HEK293T (cell line): Measurements from ENCODE around the gene ROS1.
A peak's percentile ranks its signal among the peaks of the same experiment; 100 is the strongest.
"Not testable (repeated sequence)": the region's sequence is repeated elsewhere in the genome, so short reads cannot be mapped to it uniquely, and the experiment has no call there.

Source experiments
- CTCF ChIA-PET: fragments of 350-600 bp; formaldehyde crosslinking; extraction: SDS; loops from one replicate; lab custom pipeline; 2021; ENCODE audit warnings: antibody characterized with exemption, inconsistent platforms; lab: Yijun Ruan, JAX
- POLR2A ChIA-PET: fragments of 350-600 bp; formaldehyde crosslinking; extraction: SDS; loops from one replicate; lab custom pipeline; 2020; ENCODE audit warnings: antibody characterized with exemption, inconsistent platforms; lab: Yijun Ruan, JAX
- DNase-seq: peaks from one replicate; pipeline ENCODE4 v3.0.0; 2012; ENCODE audit warnings: mixed read lengths; ENCODE audit errors: extremely low spot score
- ARNT ChIP-seq: fragments of 450-650 bp; IDR thresholded peaks from 2 replicates; pipeline ENCODE4 v1.6.1; 2017; ENCODE audit warnings: mild to moderate bottlenecking
- BHLHE40 ChIP-seq: fragments of 450-650 bp; IDR thresholded peaks from 2 replicates; pipeline ENCODE4 v1.6.1; 2016; ENCODE audit warnings: mild to moderate bottlenecking, moderate library complexity, borderline replicate concordance
- CTBP1 ChIP-seq: fragments of 450-650 bp; IDR thresholded peaks from 2 replicates; pipeline ENCODE4 v1.6.1; 2016; ENCODE audit warnings: borderline replicate concordance
- ELF4 ChIP-seq: fragments of 450-650 bp; IDR thresholded peaks from 2 replicates; pipeline ENCODE4 v1.6.1; 2017; ENCODE audit warnings: antibody characterized with exemption
- FOXA1 ChIP-seq: fragments of 450-650 bp; IDR thresholded peaks from 2 replicates; pipeline ENCODE4 v1.6.1; 2016; ENCODE audit warnings: mild to moderate bottlenecking
- FOXK2 ChIP-seq: fragments of 450-650 bp; IDR thresholded peaks from 2 replicates; pipeline ENCODE4 v1.6.1; 2016; ENCODE audit warnings: mild to moderate bottlenecking
- FOXM1 ChIP-seq: fragments of 450-650 bp; IDR thresholded peaks from 2 replicates; pipeline ENCODE4 v1.6.1; 2017; ENCODE audit warnings: mild to moderate bottlenecking, borderline replicate concordance
- HDGF ChIP-seq: fragments of 450-650 bp; IDR thresholded peaks from 2 replicates; pipeline ENCODE4 v1.6.1; 2017; ENCODE audit warnings: antibody characterized with exemption, borderline replicate concordance
- L3MBTL2 ChIP-seq: fragments of 450-650 bp; conservative IDR thresholded peaks from 2 replicates; pipeline ENCODE4 v1.6.1; 2016; ENCODE audit warnings: mild to moderate bottlenecking
- LEF1 ChIP-seq: fragments of 450-650 bp; IDR thresholded peaks from 2 replicates; pipeline ENCODE4 v1.6.1; 2017; ENCODE audit warnings: mild to moderate bottlenecking, borderline replicate concordance
- NFRKB ChIP-seq: fragments of 450-650 bp; IDR thresholded peaks from 2 replicates; pipeline ENCODE4 v1.6.1; 2016; ENCODE audit warnings: mild to moderate bottlenecking, moderate library complexity
- SP1 ChIP-seq: fragments of 450-650 bp; IDR thresholded peaks from 2 replicates; pipeline ENCODE4 v1.6.1; 2017
- SUZ12 ChIP-seq: fragments of 450-650 bp; IDR thresholded peaks from 2 replicates; pipeline ENCODE4 v1.6.1; 2016; ENCODE audit warnings: mild to moderate bottlenecking
- TARDBP ChIP-seq: fragments of 450-650 bp; IDR thresholded peaks from 2 replicates; pipeline ENCODE4 v1.6.1; 2016
- ZNF384 ChIP-seq: fragments of 450-650 bp; IDR thresholded peaks from 2 replicates; pipeline ENCODE4 v1.6.1; 2016
- TF ChIP-seq, protein P1 (sequence below): fragments of 450-650 bp; IDR thresholded peaks from 2 replicates; pipeline ENCODE4 v1.6.1; 2016

The ROS1 gene

DNA sequence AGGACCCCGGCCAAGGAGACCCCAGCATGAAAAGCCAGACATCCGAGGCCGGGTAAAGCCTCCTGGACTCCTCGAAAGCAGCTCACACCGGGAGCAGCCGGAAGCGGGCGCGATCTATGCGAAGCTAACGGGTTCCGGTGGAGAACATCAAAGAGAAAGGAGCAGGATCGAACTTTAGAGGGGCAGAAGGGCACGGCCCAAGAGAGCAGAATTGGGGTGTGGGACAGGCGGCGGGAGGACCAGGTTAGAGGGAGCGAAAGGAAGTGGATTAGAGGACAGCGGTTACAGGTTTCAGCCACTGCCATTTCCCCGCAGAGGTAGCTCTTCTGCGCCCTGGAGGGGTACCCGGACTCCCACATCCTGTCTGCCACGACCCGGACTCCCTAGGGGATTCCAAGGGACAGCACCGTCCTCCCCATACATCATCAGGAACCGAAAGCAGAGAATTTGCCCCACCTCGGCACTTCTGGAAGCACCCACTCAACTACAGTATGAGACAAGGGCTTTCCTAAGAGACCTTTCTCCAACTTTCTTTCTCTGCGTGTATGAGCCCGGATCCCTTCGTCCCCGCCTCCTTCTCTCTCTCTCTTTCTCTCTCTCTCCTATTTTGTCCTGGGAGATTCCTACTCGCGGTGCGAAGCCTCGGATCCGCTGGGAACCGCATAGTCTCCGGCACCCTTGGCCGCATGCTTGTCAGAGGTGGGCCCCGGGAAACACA, 160.9 kb downstream of the ROS1 start:
- TF ChIP-seq FOXA1 (no peak), L3MBTL2 (peak; percentile 70; the same call in 1 of the 2 replicates), FOXM1 (no peak), BHLHE40 (no peak), ZNF384 (no peak), ARNT (no peak), TARDBP (no peak)
- TF ChIP-seq, protein P1, sequence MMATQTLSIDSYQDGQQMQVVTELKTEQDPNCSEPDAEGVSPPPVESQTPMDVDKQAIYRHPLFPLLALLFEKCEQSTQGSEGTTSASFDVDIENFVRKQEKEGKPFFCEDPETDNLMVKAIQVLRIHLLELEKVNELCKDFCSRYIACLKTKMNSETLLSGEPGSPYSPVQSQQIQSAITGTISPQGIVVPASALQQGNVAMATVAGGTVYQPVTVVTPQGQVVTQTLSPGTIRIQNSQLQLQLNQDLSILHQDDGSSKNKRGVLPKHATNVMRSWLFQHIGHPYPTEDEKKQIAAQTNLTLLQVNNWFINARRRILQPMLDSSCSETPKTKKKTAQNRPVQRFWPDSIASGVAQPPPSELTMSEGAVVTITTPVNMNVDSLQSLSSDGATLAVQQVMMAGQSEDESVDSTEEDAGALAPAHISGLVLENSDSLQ, result no peak
- ChIA-PET POLR2A (no interaction called here), CTCF (interaction anchor here (1.1 to 1.3 kb wide), 2 partner anchors 10 to 98 kb away, joined by 3 to 5 read pairs; no protein-coding TSS in a partner anchor)
- no peak for DNase-seq

DNA sequence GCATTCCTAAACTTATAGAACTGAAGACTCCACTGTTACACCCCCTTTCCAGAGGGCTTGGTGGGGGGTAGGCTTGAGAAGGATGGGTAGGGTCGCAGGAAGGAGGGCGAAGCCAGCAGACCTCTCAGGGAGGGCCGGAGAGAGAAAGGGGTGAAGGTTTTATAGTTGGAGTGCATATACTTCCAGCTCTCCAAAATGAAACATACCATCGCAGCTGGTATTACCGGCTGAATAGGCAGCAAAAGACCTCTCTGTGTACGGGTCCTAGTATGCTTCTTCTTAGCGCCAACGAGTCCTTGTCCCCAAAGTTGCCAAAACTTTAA, 161.4 kb downstream of the ROS1 start:
- TF ChIP-seq CTBP1 (no peak), BHLHE40 (no peak), ZNF384 (no peak), ELF4 (no peak)
- no peak for DNase-seq
- ChIA-PET POLR2A (no interaction called here), CTCF (interaction anchor here (1.1 kb wide), 1 partner anchor 98 kb away, joined by 3 read pairs; no protein-coding TSS in a partner anchor)

DNA sequence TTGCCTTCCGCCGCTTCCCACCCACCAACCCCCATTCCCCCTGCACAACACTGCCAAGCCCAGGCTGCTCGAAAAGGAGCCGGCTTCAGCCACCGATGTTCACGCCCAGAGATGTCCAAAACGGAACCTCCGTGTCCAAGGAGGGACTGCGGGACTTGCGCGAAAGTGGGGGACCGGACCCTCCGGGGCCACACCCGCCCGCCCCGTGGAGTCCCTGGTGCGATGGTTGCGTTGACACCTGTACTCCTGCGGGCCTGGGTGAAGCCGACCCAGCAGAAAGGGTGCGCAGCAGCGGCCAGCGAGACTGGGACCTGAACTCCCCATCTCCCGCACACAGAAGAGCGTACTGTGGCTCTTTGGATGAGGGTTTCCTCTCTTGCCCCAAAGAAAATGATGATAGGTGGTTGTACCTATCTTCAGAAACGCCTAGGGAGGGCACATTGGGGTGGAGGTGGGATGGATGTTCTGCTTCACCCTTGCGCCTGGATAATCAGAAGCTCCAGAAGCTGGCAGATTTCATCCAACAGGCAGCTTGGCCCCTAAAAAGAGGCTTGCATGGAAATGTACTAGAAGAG, 162.3 kb downstream of the ROS1 start:
- no peak for DNase-seq
- POLR2A ChIA-PET, result no interaction called here
- CTCF ChIA-PET, result no interaction called here
- TF ChIP-seq FOXK2 (no peak), ELF4 (no peak), SP1 (no peak), ZNF384 (no peak)

DNA sequence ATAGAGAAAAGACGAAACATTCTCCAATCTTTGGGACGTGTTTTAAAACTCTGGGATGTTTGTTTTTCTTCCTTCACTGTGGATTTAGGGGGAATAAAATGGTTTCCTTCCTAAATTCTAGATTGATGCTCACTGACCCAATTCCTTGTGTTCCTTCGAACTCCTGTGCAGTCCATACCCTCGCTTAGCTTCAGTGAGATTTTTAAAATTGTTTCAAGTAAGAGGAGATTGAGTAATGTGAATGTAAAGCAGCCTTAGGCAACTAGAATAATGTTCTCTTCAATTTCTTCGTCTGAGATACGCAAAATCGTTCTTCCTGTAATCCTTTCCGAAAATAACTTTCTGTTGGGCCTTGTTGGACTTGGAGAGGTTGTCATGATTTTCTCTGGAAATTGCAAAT, 162.9 kb downstream of the ROS1 start:
- DNase-seq, result no peak
- POLR2A ChIA-PET, result no interaction called here
- TF ChIP-seq ZNF384 (no peak), FOXM1 (no peak), L3MBTL2 (no peak), HDGF (no peak), SP1 (no peak), BHLHE40 (no peak), TARDBP (no peak), SUZ12 (no peak), CTBP1 (no peak), LEF1 (no peak), ARNT (no peak), NFRKB (no peak), FOXK2 (no peak), FOXA1 (no peak), ELF4 (no peak)
- TF ChIP-seq, protein P1, result no peak
- CTCF ChIA-PET, result no interaction called here

DNA sequence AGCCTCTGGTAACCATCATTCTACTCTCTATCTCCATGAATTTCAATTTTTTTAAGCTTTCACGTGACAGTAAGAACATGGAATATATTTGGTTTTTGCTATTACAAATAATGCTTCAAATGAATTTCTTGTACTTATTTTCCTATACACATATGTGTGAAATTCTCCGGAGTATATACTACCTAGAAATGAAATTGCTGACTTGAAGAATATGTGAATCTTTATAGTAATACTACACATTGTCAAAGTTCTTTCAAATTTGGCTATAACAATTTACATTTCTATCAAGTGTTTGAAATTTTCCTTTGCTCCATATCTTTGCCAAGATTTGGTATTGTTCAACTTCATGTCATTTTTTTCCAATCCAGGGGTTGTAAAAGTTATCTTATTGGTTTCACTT, 172.0 kb downstream of the ROS1 start:
- no peak for DNase-seq
- POLR2A ChIA-PET, result no interaction called here
- TF ChIP-seq, protein P1, result no peak
- CTCF ChIA-PET, result no interaction called here

DNA sequence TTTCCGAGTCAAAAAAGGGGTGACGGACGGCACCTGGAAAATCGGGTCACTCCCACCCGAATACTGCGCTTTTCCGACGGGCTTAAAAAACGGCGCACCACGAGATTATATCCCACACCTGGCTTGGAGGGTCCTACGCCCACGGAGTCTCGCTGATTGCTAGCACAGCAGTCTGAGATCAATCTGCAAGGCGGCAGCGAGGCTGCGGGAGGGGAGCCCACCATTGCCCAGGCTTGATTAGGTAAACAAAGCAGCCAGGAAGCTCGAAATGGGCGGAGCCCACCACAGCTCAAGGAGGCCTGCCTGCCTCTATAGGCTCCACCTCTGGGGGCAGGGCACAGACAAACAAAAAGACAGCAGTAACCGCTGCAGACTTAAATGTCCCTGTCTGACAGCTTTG, 180.8 kb downstream of the ROS1 start:
- POLR2A ChIA-PET, CTCF ChIA-PET, DNase-seq: not testable (repeated sequence)

DNA sequence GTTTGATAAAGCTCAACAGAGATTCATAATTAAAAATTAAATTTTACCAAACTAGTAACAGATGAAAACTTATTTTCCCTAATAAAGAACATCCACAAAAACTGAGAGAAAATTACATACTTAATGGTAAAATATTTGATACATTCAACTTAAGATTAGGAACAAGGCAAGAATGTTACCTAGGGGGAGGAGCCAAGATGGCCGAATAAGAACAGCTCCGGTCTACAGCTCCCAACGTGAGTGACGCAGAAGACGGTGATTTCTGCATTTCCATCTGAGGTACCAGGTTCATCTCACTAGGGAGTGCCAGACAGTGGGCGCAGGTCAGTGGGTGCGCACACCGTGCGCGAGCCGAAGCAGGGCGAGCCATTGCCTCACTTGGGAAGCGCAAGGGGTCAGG, 181.2 kb downstream of the ROS1 start:
- POLR2A ChIA-PET, DNase-seq, CTCF ChIA-PET: not testable (repeated sequence)
- TF ChIP-seq, protein P1, result peak; percentile 78
